AG04450 (cell line): ENCODE measurements around the gene CPT1C. TPM values are rescaled to one million over a fixed set of nuclear protein-coding genes. Genes with fewer than 3 reads are reported as not detected.

Experiments
- CTCF ChIA-PET: fragments of 300-600, 350-600 bp; formaldehyde crosslinking; extraction: SDS; loops from one replicate; lab custom pipeline; 2022; ENCODE audit warnings: antibody characterized with exemption, inconsistent platforms; lab: Charles Lee
- POLR2A ChIA-PET: fragments of 350-600 bp; formaldehyde crosslinking; extraction: SDS; loops from one replicate; lab custom pipeline; 2021; ENCODE audit warnings: antibody characterized with exemption, inconsistent platforms; lab: Yijun Ruan, JAX
- DNase-seq: peaks from one replicate; pipeline ENCODE4 v3.0.0-alpha.2; 2011; ENCODE audit warnings: low read depth, low spot score
- H3K27ac ChIP-seq: one replicate; pipeline ENCODE4 v1.5.1; 2012; ENCODE audit warnings: low read depth, low read length, control low read depth
- H3K27me3 ChIP-seq: one replicate; pipeline ENCODE4 v1.6.0; 2012; ENCODE audit warnings: low read length; ENCODE audit not compliant: control insufficient read depth, insufficient read depth
- H3K4me3 ChIP-seq: 2 replicates; pipeline ENCODE4 v1.5.1; 2011; ENCODE audit warnings: mild to moderate bottlenecking, low read depth, low read length, control low read depth
- H3K9me3 ChIP-seq: 2 replicates; pipeline ENCODE4 v1.5.1; 2012; ENCODE audit warnings: low read length; ENCODE audit not compliant: control insufficient read depth, insufficient read depth
- CTCF ChIP-seq: IDR thresholded peaks from 2 replicates; pipeline ENCODE4 v1.5.1; 2011; ENCODE audit warnings: low read depth, low read length, control low read depth, inconsistent platforms
- polyA plus RNA-seq: library from polyadenylated mRNA; depleted of rRNA; stranded (reverse); fragments of >200 nt; gene quantifications from 2 replicates; pipeline ENCODE4 v1.2.3, GENCODE V29; 2011

The CPT1C gene
- polyA plus RNA-seq, 1 experiment: 20.3 TPM

- POLR2A ChIA-PET: no interaction called here
- H3K9me3 ChIP-seq: no peaks in the 10 kb centered on the region
- H3K27me3 ChIP-seq: no peaks in the 10 kb centered on the region
- no peak for DNase-seq
- H3K4me3 ChIP-seq: no peak overlapping the region
- H3K27ac ChIP-seq: no peak overlapping the region
- CTCF ChIA-PET: no interaction called here
- no peak for TF ChIP-seq CTCF
These were observed 5.2 kb downstream of the CPT1C start for GRCh38 chr19:49696115-49696514.

GRCh38 chr19:49696865-49697264, 5.9 kb downstream of the CPT1C start:
- H3K27ac ChIP-seq: no peak overlapping the region
- no peak for DNase-seq
- CTCF ChIA-PET: interaction anchor here (0.7 kb wide), 1 partner anchor 16 kb away, joined by 3 read pairs; no protein-coding TSS in a partner anchor
- no peak for TF ChIP-seq CTCF
- no peaks in the 10 kb centered on the region for H3K27me3 ChIP-seq
- POLR2A ChIA-PET: no interaction called here
- H3K9me3 ChIP-seq: no peaks in the 10 kb centered on the region
- no peak overlapping the region for H3K4me3 ChIP-seq

GRCh38 chr19:49699364-49699763, 8.4 kb downstream of the CPT1C start:
- no peak overlapping the region for H3K27ac ChIP-seq
- POLR2A ChIA-PET: interaction anchor here (0.6 to 0.7 kb wide), 2 partner anchors 86 to 366 kb away, joined by 3 to 6 read pairs; no protein-coding TSS in a partner anchor
- no peak for TF ChIP-seq CTCF
- CTCF ChIA-PET: interaction anchor here (0.5 to 1.9 kb wide), 2 partner anchors 18 to 50 kb away, joined by 5 to 8 read pairs; no protein-coding TSS in a partner anchor
- no peak overlapping the region for H3K4me3 ChIP-seq
- no peak for DNase-seq
- no peaks in the 10 kb centered on the region for H3K27me3 ChIP-seq
- H3K9me3 ChIP-seq: no peaks in the 10 kb centered on the region

GRCh38 chr19:49700563-49700962, 9.6 kb downstream of the CPT1C start:
- ChIA-PET CTCF (interaction anchor here (0.7 kb wide), 1 partner anchor 17 kb away, joined by 4 read pairs; no protein-coding TSS in a partner anchor), POLR2A (no interaction called here)
- Histone ChIP-seq H3K27ac (no peak overlapping the region), H3K4me3 (no peak overlapping the region), H3K27me3 (no peaks in the 10 kb centered on the region), H3K9me3 (no peaks in the 10 kb centered on the region)
- DNase-seq: no peak
- TF ChIP-seq CTCF: no peak

GRCh38 chr19:49701271-49701786, 10.4 kb downstream of the CPT1C start:
- ChIA-PET POLR2A (no interaction called here), CTCF (no interaction called here)
- Histone ChIP-seq H3K27ac (no peak overlapping the region), H3K4me3 (no peak overlapping the region), H3K27me3 (no peaks in the 10 kb centered on the region), H3K9me3 (no peaks in the 10 kb centered on the region)
- no peak for TF ChIP-seq CTCF
- DNase-seq: no peak
